Gastrocnemius medialis (tissue), 4 donors: ENCODE data around the gene VTI1A.

Source experiments
- CTCF ChIP-seq, 5 experiments: fragments of 450-650 bp in 3 of 5; fragments of 200-600 bp in 2 of 5; sonication (generic) in 2 of 5; IDR thresholded peaks in 4 of 5; conservative IDR thresholded peaks in 1 of 5; 1 replicate in 4 of 5; 2 replicates in 1 of 5; pipeline ENCODE4 v1.5.1; 2016 to 2019; ENCODE audit warnings: antibody characterized with exemption in 5 of 5, mild to moderate bottlenecking in 3 of 5, moderate library complexity in 3 of 5
- POLR2A ChIP-seq, 2 donors: fragments of 450-650 bp; IDR thresholded peaks; one replicate each; pipeline ENCODE4 v1.6.1; 2017; ENCODE audit warnings: antibody characterized with exemption in 2 of 2, mild to moderate bottlenecking in 2 of 2, moderate library complexity in 2 of 2

GRCh38 chr10:112711366-112711765 lies 264.4 kb downstream of the VTI1A start:
- TF ChIP-seq CTCF (IDR thresholded peaks at IDR 0.05 in 4 of 5, conservative IDR thresholded peaks at IDR 0.05 in 1 of 5) (no peak), POLR2A (IDR thresholded peaks at IDR 0.05) (no peak)
